Germinal center (tissue), 1 donor: ENCODE results near the gene PRR30.
"Not testable (repeated sequence)": the region's sequence is repeated elsewhere in the genome, so short reads cannot be mapped to it uniquely, and the experiment has no call there.

Experiments
- DNase-seq: peaks from one replicate; pipeline ENCODE4 v3.0.0; 2012; ENCODE audit warnings: mixed read lengths, low spot score

PRR30 gene

GRCh38 chr2:27139310-27139709 is at the start of gene PRR30:
Gene PRR30, minus strand, starts transcription at chr2:27139410. Its CDS starts 1,081 bp downstream, at chr2:27138329.
- DNase-seq = no peak

DNA sequence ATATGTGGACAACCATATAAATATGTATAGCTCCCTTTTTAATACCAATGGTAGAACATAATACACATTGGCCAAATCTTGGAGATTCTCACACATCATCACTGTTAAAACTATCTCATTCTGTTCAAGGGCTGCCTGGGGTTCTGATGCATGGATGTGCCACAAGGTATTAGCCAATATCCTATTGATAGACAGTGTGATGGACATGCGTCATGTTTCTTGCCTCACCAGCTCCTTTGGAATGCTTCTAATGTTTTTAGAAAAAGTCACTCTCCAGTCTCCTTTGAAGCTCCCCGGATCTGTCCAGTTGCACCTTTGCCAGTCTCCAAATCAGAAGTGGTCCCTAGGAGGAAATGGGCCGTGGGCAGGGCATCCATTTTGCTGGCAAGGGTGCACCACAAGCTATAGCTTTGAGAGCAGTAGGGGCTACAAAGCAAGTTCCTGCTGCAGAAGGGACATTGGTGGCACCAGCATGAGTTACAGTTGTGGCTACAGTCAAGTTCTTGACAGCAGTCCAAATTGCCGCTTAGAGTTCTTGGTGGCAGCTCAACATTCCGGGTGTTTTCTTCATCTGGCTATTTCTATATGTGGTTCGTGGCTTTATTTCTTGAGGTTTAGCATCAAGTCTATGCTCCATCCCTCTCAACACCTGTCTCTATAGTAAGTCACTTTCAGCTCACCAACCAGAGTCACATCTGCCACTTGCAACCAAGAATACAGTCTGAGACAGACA is 47.6 kb upstream of the PRR30 start:
- DNase-seq = no peak

- no peak for DNase-seq
These were observed 46.3 kb upstream of the PRR30 start for GRCh38 chr2:27185331-27186026.

DNA sequence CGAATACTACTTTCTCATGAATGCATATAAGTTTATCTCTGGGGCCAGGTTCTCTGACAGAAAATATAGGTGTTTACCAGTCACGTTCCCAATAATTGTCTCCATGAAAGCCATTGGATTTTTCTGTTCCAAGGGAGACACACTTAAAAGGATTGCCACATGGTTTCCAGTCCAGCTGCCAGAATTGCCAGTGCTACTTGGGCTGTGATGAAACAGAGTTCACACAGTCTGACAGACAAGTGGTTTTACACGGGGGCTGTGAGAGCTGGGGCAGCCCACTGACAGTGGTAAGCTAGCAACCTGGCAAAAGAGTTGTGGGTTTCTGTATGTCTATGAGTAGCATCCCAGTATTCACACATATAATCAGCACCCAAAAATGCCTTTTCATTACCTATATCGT is 44.9 kb upstream of the PRR30 start:
- DNase-seq = no peak

DNA sequence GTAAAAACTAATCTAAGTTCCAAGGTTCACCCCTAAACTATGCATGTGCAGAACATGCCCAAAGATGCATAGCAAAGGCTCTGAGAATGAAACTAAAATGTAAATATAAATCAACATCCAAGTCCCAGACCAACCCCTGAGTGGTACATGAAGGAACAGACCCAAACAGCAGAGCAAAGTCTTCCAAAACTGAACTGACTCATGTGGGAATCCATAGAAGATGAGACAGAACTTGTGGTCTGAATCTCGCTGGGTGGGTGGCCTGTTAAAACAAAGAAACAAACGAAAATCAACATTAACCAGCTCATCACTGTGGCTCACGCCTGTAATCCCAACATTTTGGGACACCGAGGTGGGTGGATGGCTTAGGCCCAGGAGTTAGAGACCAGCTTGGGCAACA is 43.1 kb upstream of the PRR30 start:
- no peak for DNase-seq

DNA sequence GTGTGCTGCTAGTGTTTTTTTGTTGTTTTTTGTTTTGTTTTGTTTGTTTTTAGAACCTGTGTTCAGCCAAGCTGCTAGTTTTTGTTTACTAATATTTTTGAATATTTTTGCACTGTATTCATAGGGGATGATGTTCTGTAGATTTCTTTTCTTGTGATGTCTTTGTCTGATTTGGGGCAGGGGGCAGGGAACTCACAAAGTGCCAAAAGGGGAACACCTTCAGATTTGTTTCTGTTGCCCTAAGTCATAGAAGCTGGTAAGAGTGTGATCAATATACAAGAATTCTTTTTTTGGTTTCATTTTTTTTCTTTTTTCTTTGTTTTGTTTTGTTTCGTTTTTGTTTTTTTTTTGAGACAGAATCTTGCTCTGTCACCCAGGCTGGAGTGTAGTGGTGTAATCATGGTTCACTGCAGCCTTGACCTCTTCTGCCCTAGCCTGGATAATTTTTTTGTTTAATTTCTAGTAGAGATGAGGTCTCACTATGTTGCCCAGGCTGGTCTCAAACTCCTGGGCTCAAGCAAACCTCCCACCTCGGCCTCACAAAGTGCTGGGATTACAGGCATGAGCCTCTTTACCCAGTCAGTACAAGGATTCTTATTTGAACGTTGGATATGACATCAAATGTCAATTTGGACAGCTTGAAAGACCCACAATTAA is 40.3 kb upstream of the PRR30 start:
- DNase-seq = no peak

GRCh38 chr2:27178469-27178868 is 39.3 kb upstream of the PRR30 start:
- no peak for DNase-seq

DNA sequence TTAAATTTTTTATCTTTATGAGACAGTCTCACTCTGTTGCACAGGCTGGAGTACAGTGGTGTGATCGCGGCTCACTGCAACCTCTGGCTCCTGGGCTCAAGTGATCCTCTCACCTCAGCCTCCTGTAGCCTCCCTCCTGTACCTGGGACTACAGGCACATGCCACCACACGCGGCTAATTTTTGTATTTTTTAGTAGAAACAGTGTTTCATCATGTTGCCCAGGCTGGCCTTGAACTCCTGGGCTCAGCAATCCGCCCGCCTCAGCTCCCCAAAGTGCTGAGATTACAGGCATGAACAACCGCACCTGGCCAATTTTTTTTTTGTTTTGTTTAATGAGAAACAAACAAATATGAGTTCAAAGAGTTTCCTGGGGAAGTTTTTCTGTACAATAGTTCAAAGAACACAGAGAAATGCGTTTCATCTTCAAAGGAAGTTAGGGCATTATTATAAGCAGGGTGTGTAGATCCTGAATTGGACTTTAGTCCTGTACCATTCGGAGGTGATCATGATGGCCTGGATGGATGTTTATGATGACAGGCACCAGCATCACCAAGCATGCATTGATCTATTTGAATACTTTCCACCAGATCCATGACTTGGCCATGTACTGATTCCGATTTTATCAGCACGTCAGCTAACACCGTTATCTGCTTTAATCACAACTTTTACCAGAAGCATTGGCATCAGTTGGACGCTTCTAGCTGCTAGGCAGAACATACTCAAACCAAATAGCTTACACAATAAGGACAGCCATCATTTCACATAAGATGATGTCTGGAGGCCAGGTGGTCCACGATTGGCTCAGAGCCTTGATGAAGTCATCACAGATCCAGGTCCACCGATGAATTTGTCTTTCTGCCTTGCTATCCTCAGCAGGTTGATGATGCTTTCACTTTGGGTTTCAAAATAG is 38.5 kb upstream of the PRR30 start:
- no peak for DNase-seq

GRCh38 chr2:27175781-27176180 is 36.6 kb upstream of the PRR30 start:
- DNase-seq = not testable (repeated sequence)

- no peak for DNase-seq
These were observed 36.1 kb upstream of the PRR30 start for GRCh38 chr2:27175330-27175729.

DNA sequence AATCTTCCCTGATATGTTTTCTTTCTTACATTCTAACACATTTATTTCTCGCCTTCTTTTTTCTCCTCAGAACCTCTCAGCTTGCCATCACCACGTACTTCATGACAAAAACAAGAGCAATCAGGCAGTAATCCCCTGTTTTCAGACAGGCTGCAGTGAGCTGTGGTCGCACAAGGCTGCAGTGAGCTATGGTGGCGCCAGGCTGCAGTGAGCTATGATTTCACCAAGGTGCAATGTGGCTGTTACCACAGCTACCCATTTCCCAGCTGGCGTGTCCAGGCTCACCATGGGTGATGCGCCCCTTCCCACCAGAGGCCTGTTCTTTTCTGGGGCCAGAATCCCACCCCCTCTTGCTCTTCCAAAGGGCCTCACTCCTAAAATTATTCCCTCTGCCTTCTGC is 35.4 kb upstream of the PRR30 start:
- no peak for DNase-seq

GRCh38 chr2:27171351-27171848 is 32.2 kb upstream of the PRR30 start:
- DNase-seq = no peak

DNA sequence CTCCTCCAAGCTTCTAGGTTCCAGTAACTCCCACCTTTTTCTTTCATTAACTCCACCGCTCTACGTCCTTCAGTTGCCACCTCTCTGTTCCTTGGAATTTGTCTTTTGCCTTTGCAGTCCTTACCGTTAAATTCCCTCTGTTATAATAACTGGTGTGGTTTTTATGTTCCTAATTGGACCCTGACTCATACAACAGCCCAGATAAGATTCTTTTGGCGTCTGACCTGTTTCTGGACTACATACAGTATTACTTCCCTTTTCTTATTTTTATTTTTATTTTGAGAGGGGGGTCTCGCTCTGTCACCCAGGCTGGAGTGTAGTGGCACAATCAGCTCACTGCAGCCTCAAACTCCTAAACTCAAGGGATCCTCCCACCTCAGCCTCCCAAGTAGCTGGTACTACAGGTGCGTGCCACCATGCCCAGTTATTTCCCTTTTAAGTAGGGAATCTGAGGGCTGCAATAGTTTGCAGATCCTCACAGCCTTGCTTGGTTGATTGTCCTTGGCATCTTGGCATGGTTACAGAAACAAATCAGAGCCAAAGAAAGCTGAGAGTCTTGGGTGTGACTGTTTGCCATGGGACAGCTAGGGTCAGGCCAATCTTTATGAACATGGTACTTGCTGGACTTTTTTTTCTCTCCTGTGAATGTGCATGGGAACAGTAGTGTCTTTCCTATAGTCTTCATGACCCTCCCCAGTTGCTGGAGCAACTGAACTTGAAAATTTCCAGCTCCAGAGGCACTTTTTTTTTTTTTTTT is 31.5 kb upstream of the PRR30 start:
- no peak for DNase-seq

- DNase-seq = peak; percentile 32
These were observed 26.0 kb upstream of the PRR30 start for GRCh38 chr2:27164960-27165763.

DNA sequence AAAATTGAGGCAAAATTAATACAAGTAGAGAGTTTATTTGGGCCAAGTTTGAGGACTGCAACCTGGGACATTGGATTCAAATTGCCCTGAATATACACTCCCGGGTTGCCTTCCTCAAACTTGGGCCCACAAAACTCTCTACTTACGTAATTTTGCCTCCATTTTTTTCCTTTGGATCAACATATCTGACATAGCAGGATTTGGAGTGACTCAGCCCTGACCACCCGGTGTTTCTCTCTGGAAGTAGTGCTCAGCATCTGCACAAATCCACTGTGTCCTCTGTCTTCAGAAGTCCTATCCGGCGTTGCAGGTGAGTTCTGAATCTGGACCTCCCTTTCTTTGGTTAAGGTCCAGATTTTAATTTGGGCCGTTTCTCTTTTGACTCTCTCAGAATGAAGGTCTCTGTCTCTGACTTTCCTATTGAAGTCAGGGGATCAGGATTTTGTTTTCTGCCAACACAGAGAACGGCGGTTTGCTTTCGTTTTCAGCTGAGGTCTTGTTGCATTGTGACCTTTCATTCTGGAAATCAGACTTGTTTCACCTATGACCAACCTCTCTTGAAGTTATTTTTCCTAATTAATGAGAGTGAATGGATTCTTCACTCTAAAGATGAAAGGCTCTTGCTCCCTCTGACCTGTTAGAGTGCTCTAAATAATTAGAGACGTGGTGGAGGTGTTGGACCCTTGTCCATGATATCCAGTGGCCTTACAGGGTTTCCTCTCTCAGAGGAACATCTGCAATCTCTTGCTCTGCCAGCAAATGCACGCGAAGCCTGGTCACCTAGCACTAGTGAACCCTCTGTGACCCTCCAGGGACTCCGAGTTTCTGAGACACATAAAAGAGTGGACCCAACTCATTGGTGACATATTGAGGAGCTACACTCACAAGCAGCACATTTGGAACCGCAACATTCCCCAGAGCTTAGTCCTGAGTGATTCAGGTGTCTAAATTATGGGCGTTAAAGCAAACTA is 23.2 kb upstream of the PRR30 start:
- DNase-seq = no peak

DNA sequence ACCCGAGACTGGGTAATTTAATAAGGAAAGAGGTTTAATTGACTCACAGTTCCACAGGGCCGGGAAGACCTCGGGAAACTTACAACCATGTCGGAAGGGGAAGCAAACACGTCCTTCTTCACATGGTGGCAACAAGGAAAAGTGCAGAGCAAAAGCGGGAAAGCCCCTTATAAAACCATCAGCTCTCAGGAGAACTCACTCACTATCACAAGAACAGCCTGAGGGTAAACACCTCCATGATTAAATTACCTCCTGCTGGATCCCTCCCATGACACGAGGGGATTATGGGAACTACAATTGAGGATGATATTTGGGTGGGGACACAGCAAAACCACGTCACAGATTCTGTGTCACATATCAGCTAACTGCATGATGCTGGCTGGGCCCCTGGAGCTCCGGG is 21.0 kb upstream of the PRR30 start:
- no peak for DNase-seq

DNA sequence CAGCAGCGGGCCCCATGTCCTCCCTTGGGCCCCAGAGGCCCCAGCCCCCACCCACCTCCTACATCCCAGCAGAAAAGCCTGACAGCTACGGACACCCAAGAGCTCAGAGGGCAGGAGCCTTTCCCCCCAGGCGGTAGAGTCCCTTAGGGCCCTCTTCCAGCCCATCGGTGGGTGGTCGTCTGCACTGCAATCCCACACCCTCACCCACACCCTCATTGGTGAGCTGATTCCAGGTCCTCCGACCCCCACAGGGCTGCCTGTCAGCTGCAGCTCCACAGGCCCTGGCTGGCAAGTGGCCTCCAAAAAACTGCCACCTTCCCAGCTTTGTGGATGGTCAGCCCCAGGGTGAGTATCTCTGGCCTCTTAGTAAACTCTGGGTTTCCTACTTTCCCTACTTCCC is 20.1 kb upstream of the PRR30 start:
- DNase-seq = no peak

DNA sequence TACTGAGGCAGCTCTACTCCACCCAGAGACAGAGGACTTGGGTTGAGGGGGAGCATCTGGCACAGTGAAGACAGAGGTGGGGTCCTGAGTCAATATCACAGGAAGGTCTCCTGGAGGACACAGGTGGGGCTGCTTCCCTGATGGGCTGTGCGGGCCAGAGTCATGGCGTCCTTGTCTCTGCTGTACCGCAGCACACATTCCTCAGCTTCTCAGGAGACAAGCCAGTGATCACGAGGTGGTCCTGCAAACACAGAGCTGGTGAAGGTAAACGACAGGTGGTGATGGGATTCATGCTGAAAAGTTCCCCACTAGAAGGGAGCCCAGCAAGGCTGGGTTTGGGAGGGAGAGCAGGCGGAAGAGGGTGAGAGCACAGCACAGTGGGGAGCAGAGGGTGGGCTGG is 19.3 kb upstream of the PRR30 start:
- DNase-seq = no peak

DNA sequence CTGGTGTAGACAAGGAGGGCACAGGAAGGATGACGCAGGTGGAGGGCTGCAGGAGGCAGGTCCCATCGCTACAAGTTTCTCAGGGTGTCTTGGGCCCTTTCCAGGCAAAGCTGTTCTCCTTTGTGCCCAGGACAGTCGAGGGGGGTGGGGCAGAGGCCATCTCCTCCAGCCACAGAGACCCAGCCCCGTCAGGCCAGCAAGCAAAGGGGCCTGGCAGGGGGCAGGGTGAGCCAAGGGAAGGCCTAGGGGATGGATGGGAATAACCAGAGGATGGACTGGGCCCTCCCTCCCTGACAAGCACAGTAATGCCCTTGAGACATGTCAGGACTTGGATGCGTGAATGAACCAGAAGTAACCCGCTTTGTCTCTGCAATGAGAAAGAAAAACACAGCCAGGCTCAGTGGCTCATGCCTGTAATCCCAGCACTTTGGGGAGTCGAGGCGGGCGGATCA is 15.9 kb upstream of the PRR30 start:
- no peak for DNase-seq
